CD4-positive, alpha-beta T cell treated with Interleukin-17A for 1 hour (primary cell): ENCODE data around the gene ST8SIA5.
A peak's percentile ranks its signal among the peaks of the same experiment; 100 is the strongest.

Source experiments
- DNase-seq: peaks from one replicate; pipeline ENCODE4 v3.0.0-alpha.2; 2020

The ST8SIA5 gene

GRCh38 chr18:46663539-46663938 lies 93.3 kb downstream of the ST8SIA5 start:
- DNase-seq: no peak

GRCh38 chr18:46660957-46661749 lies 95.7 kb downstream of the ST8SIA5 start:
- no peak for DNase-seq

- DNase-seq: no peak
Observed at GRCh38 chr18:46659484-46659883, 97.4 kb downstream of the ST8SIA5 start.

GRCh38 chr18:46657115-46657955 lies 99.5 kb downstream of the ST8SIA5 start, which contains the start of gene LOXHD1:
LOXHD1 (minus strand) TSS chr18:46657220; CDS start chr18:46657033, 187 bp downstream.
- no peak for DNase-seq

- no peak for DNase-seq
Observed at GRCh38 chr18:46656326-46657114, 100.3 kb downstream of the ST8SIA5 start.

GRCh38 chr18:46652372-46652771 lies 104.5 kb downstream of the ST8SIA5 start:
- no peak for DNase-seq

- no peak for DNase-seq
Observed at GRCh38 chr18:46650681-46651080, 106.2 kb downstream of the ST8SIA5 start.

- no peak for DNase-seq
Observed at GRCh38 chr18:46649071-46649862, 107.6 kb downstream of the ST8SIA5 start.

DNA sequence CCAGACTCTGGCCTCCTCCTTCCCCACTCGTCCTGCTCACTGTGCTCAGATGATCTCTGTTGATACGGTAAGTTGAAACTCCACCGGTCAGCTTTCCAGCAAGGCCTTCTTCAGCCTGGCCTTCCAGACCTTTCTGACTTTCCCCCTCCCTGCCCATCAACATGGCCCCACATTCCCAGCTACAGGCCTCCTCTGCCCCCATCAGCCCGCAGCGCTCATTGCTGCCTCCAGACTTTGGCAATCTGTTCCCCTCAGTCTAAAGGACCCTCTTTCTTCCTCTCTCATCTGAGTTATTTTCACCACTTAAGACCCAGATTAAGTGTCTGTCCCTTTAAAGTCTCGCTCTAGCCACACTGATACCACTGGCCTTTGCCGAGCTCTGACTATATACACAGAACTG lies 110.4 kb downstream of the ST8SIA5 start:
- DNase-seq: no peak

GRCh38 chr18:46642561-46642960 lies 114.3 kb downstream of the ST8SIA5 start:
- no peak for DNase-seq

- DNase-seq: no peak
Observed at GRCh38 chr18:46641917-46642316, 114.9 kb downstream of the ST8SIA5 start.

DNA sequence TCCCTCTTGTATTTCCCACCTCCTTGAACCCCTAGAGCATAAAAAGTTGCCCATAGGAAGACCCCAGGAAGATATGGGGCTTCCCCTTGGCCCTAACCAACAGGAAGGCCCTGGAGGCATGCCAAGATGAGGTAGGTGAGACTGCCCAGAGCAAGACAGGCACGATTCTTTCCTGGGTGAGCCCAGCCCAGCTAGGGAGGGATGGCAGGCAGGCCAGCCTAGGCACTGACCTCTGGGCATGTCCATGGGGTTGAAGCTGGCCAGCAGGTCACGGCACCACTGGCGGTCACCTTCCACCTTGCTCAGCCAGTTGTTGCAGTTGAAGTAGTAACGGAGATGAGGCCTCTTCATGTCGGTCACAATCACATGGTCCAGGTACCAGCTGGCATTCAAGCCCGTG lies 117.5 kb downstream of the ST8SIA5 start:
- DNase-seq: no peak

DNA sequence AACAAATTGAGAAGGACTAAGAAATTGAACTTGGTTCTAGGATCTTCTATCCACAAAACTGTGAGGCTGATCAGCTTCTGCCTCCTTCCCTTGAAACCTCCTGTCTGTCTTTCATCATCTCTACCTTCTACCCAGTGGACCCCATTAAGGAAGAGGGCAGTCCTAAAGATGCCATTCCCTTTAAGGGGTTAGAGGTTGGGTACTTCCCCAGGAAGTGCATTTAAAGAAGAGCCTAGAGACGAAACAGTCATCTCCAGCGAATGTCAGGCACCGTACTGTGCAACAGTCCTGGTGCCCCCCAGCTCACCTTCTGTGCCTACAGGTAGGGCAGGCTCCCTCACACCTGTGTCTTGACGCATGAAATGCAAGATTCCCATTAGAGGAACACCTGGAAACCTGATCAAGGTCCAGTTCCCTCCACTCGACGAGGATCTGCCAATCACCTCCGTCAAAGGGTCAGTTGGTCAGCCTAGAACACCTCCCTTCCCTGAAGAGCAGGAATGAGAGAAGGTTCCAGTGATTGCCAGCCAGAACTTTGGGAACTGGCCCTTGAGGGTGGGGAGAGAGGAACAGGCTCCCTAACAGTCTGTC lies 120.7 kb downstream of the ST8SIA5 start:
- no peak for DNase-seq

GRCh38 chr18:46632401-46633071 lies 124.3 kb downstream of the ST8SIA5 start:
- DNase-seq: no peak

GRCh38 chr18:46630991-46631390 lies 125.9 kb downstream of the ST8SIA5 start:
- no peak for DNase-seq

GRCh38 chr18:46630160-46630559 lies 126.7 kb downstream of the ST8SIA5 start:
- no peak for DNase-seq

- DNase-seq: no peak
Observed at GRCh38 chr18:46629361-46629760, 127.5 kb downstream of the ST8SIA5 start.

DNA sequence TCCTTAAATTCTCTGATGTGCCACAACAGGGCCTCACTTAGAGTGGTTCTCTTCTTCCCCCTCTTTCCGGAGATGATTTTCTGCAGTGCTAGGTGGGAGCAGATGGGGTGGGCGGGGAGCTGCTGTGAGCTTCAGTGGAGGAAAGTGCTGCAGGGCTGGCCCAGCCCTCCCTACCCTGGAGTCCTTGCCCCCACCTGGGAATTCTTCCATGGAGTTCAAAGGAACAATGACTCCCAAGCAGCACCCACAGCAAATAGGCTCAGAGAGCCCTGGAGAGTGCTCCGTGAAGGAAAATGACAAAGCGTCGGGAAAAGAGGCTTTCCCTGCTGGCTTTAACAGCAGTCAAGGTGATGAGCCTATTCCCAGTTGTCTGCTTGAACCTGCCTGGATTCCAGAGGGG lies 128.6 kb downstream of the ST8SIA5 start:
- DNase-seq: no peak

DNA sequence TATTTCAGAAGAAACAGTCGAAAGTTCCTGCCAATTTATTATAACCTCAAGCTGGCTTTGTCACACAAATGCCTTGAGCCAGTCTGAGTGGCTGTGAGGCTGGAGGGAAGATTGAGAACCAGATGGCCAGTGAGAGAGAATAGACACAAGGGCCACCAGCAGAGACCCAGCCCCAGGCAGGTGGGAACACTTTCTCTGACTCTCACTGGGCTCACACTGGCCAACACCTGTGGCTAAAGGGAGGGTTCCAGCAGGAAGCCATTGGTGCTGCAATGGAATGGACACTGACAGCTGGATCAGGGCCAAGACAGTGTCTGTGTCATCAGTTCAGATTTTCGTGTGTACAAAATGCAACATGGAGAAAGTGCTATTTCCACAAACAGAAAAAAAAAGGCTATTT lies 129.7 kb downstream of the ST8SIA5 start:
- DNase-seq: no peak

GRCh38 chr18:46625069-46625468 lies 131.8 kb downstream of the ST8SIA5 start:
- no peak for DNase-seq

- peak; percentile 6 for DNase-seq
Observed at GRCh38 chr18:46624127-46624526, 132.7 kb downstream of the ST8SIA5 start.
